Fibroblast of lung (primary cell): ENCODE results near the gene BRINP2. TPM values are rescaled to one million over a fixed set of nuclear protein-coding genes. Genes with fewer than 3 reads are reported as not detected.

Experiments used
- DNase-seq, 2 donors: peaks; one replicate each; pipeline versions ENCODE4 v3.0.0 to v3.0.0-alpha.2; 2010; ENCODE audit warnings: low read depth in 2 of 2
- H2AFZ ChIP-seq: 2 replicates; pipeline ENCODE4 v1.5.1; 2012; ENCODE audit warnings: low read length, control low read depth, inconsistent platforms
- H3K27ac ChIP-seq: 2 replicates; pipeline ENCODE4 v1.5.1; 2011; ENCODE audit warnings: low read length, control low read depth; ENCODE audit not compliant: insufficient read depth
- H3K27me3 ChIP-seq: 2 replicates; pipeline ENCODE4 v1.5.1; 2011; ENCODE audit warnings: mild to moderate bottlenecking, low read length; ENCODE audit not compliant: control insufficient read depth, insufficient read depth
- H3K36me3 ChIP-seq: 2 replicates; pipeline ENCODE4 v1.5.1; 2011; ENCODE audit warnings: low read length; ENCODE audit not compliant: control insufficient read depth, insufficient read depth
- H3K4me1 ChIP-seq: 2 replicates; pipeline ENCODE4 v1.5.1; 2011; ENCODE audit warnings: low read length; ENCODE audit not compliant: control insufficient read depth, insufficient read depth; ENCODE audit errors: extremely low read depth
- H3K4me2 ChIP-seq: 2 replicates; pipeline ENCODE4 v1.5.1; 2011; ENCODE audit warnings: low read length, control low read depth; ENCODE audit not compliant: insufficient read depth; ENCODE audit errors: extremely low read depth
- H3K4me3 ChIP-seq, 4 experiments: fragments of 200-600 bp in 1 of 4; sonication (generic) in 1 of 4; replicated peaks in 1 of 4; 2 replicates each; pipeline ENCODE4 v1.5.1; 2011 to 2016; ENCODE audit warnings: low read length in 4 of 4, low read depth in 3 of 4, mild to moderate bottlenecking in 3 of 4, control low read depth in 2 of 4, inconsistent platforms in 1 of 4, mixed read lengths in 1 of 4; ENCODE audit not compliant: insufficient read depth in 1 of 4; ENCODE audit errors: control extremely low read depth in 1 of 4
- H3K79me2 ChIP-seq: 2 replicates; pipeline ENCODE4 v1.5.1; 2012; ENCODE audit warnings: mild to moderate bottlenecking, low read length, inconsistent platforms; ENCODE audit not compliant: control insufficient read depth, insufficient read depth
- H3K9ac ChIP-seq: 2 replicates; pipeline ENCODE4 v1.5.1; 2011; ENCODE audit warnings: mild to moderate bottlenecking, low read length, control low read depth; ENCODE audit not compliant: insufficient read depth
- H3K9me3 ChIP-seq: 2 replicates; pipeline ENCODE4 v1.5.1; 2012; ENCODE audit warnings: low read depth, low read length; ENCODE audit not compliant: control insufficient read depth, insufficient read depth
- H4K20me1 ChIP-seq: 2 replicates; pipeline ENCODE4 v1.5.1; 2011; ENCODE audit warnings: low read length; ENCODE audit not compliant: control insufficient read depth, insufficient read depth; ENCODE audit errors: extremely low read depth
- EZH2 ChIP-seq: IDR thresholded peaks from 2 replicates; pipeline ENCODE4 v1.5.1; 2012; ENCODE audit warnings: low read length, control low read depth, mild to moderate bottlenecking; ENCODE audit errors: missing control alignments
- polyA plus RNA-seq, 2 donors: library from polyadenylated mRNA; depleted of rRNA in 1 of 2; stranded (reverse) in 1 of 2; unstranded in 1 of 2; fragments of >200 nt; gene quantifications; 2 replicates each; pipeline ENCODE4 v1.2.1, GENCODE V29; 2011 to 2012; ENCODE audit warnings: missing spikeins in 1 of 2
- total RNA-seq: library from RNA; depleted of rRNA; stranded (reverse); fragments of >200 nt; gene quantifications from 2 replicates; pipeline ENCODE4 v1.2.1, GENCODE V29; 2014
- TF ChIP-seq, protein P1 (sequence below), 2 donors: IDR thresholded peaks in 1 of 2; conservative IDR thresholded peaks in 1 of 2; 1 replicate in 1 of 2; 2 replicates in 1 of 2; pipeline ENCODE4 v1.5.1; 2011 to 2012; ENCODE audit warnings: low read length in 2 of 2, control low read depth in 1 of 2, inconsistent platforms in 1 of 2, low read depth in 1 of 2, mild to moderate bottlenecking in 1 of 2

The BRINP2 gene
- total and polyA plus RNA-seq, 2 donors (not counting 1 experiment from before 2014, with no cell fraction given), result under 0.01 to 0.02 TPM

DNA sequence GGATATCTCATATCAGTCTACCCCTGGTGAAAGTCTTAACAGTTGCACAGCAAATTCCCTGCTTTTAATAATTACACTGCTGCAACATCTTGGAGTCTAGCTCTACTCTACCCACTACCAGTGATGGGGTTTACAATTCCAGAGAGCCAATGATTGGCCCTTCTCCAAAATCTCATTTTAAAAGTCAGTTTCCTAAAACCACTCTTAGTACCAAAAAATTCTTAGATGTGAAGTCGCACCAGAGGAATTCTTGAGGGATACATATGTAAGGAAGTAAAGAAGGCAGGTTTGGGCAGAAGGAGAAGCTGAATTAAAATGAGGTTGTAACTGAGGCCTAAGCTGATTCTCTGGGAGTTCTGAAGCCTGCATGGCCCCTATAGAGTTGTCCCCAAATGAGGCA is 129.7 kb downstream of the BRINP2 start:
- no peak for DNase-seq
- H3K36me3 ChIP-seq, result no peaks in the 10 kb centered on the region
- no peak overlapping the region for H3K4me2 ChIP-seq
- no peaks in the 10 kb centered on the region for H3K27me3 ChIP-seq
- H3K79me2 ChIP-seq, result no peaks in the 10 kb centered on the region
- TF ChIP-seq EZH2, result no peak
- TF ChIP-seq, protein P1, sequence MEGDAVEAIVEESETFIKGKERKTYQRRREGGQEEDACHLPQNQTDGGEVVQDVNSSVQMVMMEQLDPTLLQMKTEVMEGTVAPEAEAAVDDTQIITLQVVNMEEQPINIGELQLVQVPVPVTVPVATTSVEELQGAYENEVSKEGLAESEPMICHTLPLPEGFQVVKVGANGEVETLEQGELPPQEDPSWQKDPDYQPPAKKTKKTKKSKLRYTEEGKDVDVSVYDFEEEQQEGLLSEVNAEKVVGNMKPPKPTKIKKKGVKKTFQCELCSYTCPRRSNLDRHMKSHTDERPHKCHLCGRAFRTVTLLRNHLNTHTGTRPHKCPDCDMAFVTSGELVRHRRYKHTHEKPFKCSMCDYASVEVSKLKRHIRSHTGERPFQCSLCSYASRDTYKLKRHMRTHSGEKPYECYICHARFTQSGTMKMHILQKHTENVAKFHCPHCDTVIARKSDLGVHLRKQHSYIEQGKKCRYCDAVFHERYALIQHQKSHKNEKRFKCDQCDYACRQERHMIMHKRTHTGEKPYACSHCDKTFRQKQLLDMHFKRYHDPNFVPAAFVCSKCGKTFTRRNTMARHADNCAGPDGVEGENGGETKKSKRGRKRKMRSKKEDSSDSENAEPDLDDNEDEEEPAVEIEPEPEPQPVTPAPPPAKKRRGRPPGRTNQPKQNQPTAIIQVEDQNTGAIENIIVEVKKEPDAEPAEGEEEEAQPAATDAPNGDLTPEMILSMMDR (conservative IDR thresholded peaks at IDR 0.05 in 1 of 2, IDR thresholded peaks at IDR 0.05 in 1 of 2; ENCODE audit: low read depth in 1 of 2, low read length in 2 of 2), result no peak
- H3K4me1 ChIP-seq, result no peaks in the 10 kb centered on the region
- H3K9ac ChIP-seq, result no peak overlapping the region
- H3K4me3 ChIP-seq, result no peak overlapping the region
- no peak overlapping the region for H3K27ac ChIP-seq
- H2AFZ ChIP-seq, result no peak overlapping the region
- H4K20me1 ChIP-seq, result no peaks in the 10 kb centered on the region
- no peaks in the 10 kb centered on the region for H3K9me3 ChIP-seq

- TF ChIP-seq, protein P1 (conservative IDR thresholded peaks at IDR 0.05 in 1 of 2, IDR thresholded peaks at IDR 0.05 in 1 of 2; ENCODE audit: low read depth in 1 of 2, low read length in 2 of 2), result no peak
- no peak for TF ChIP-seq EZH2
- Histone ChIP-seq H3K27ac (no peak overlapping the region), H2AFZ (no peak overlapping the region), H4K20me1 (no peaks in the 10 kb centered on the region), H3K79me2 (no peaks in the 10 kb centered on the region), H3K4me1 (no peaks in the 10 kb centered on the region), H3K4me3 (no peak overlapping the region), H3K9ac (no peak overlapping the region), H3K4me2 (no peak overlapping the region), H3K27me3 (no peaks in the 10 kb centered on the region), H3K9me3 (no peaks in the 10 kb centered on the region), H3K36me3 (no peaks in the 10 kb centered on the region)
- DNase-seq, result no peak
These were observed 130.8 kb downstream of the BRINP2 start for GRCh38 chr1:177301425-177302124.

DNA sequence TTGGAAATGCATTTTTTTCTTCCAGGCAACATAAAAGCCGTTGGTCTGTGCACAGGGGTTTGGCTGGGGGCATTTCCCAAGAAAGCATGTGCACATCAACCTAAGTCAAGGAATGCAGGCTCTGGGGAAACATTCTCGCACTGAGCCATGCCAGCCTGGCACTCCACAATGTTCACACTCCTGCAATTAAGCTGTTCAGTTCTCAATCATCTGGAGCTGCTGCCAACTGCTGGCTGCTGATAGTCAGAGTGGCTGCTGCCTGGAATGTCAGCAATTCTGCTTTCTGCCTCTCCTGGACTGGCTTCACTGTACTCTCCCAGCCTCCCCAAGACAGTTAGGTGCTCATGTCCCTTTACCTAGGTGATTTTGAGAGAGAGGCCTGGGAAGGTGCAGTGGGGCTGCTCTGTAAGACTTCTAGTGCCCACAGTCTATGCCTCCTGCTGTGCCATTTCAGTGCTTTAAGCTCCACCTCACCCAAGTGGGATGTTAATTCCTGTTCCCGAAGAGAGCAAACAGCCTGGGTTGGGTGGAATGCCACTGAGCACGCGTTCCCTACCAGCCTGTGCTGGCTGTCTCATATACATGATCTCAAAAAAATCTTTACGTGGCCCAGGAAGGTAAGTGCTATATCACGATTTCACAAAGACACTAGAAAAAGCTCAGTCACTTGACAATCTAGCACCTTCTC is 131.7 kb downstream of the BRINP2 start:
- no peak overlapping the region for H3K27ac ChIP-seq
- H3K9ac ChIP-seq, result no peak overlapping the region
- H2AFZ ChIP-seq, result no peak overlapping the region
- no peaks in the 10 kb centered on the region for H3K79me2 ChIP-seq
- no peaks in the 10 kb centered on the region for H4K20me1 ChIP-seq
- no peak for TF ChIP-seq EZH2
- H3K36me3 ChIP-seq, result no peaks in the 10 kb centered on the region
- no peaks in the 10 kb centered on the region for H3K9me3 ChIP-seq
- DNase-seq, result no peak
- H3K4me1 ChIP-seq, result peaks cover 4% of the 10 kb centered on the region
- no peak overlapping the region for H3K4me3 ChIP-seq
- H3K4me2 ChIP-seq, result no peak overlapping the region
- H3K27me3 ChIP-seq, result no peaks in the 10 kb centered on the region
